HepG2 (cell line): ENCODE data around the gene PCNX1.

Source experiments
- ARHGAP35 ChIP-seq: sonication (generic); formaldehyde crosslinking; IDR thresholded peaks from 2 replicates; pipeline ENCODE4 v1.9.0; 2022; ENCODE audit warnings: mild to moderate bottlenecking, inconsistent platforms, moderate library complexity, missing genetic modification reagents, borderline replicate concordance
- ARNT2 ChIP-seq: sonication (generic); formaldehyde crosslinking; IDR thresholded peaks from 2 replicates; pipeline ENCODE4 v1.8.0; 2022; ENCODE audit warnings: mild to moderate bottlenecking, low read depth, missing genetic modification reagents, moderate library complexity
- BRD4 ChIP-seq: sonication (generic); formaldehyde crosslinking; IDR thresholded peaks from 2 replicates; pipeline ENCODE4 v1.4.0; 2020; ENCODE audit warnings: missing genetic modification reagents
- CBX1 ChIP-seq: IDR thresholded peaks from one replicate; pipeline ENCODE4 v1.6.1; 2016; ENCODE audit warnings: antibody characterized with exemption, low read depth
- CCDC6 ChIP-seq: sonication (generic); formaldehyde crosslinking; IDR thresholded peaks from 2 replicates; pipeline ENCODE4 v1.8.1; 2022; ENCODE audit warnings: mild to moderate bottlenecking, missing genetic modification reagents, moderate library complexity
- ETS1 ChIP-seq: sonication (generic); formaldehyde crosslinking; IDR thresholded peaks from 2 replicates; pipeline ENCODE4 v1.4.0; 2020; ENCODE audit warnings: missing genetic modification reagents
- FOXK2 ChIP-seq: fragments of 450-650 bp; IDR thresholded peaks from 2 replicates; pipeline ENCODE4 v1.6.1; 2016
- MLX ChIP-seq: IDR thresholded peaks from 2 replicates; pipeline ENCODE4 v1.6.1; 2016
- POLR2A ChIP-seq, 2 experiments: IDR thresholded peaks; 2 replicates each; pipeline ENCODE4 v1.6.1; 2011; ENCODE audit warnings: low read depth in 2 of 2, low read length in 2 of 2, mild to moderate bottlenecking in 1 of 2, moderate library complexity in 1 of 2; ENCODE audit not compliant: insufficient read depth in 1 of 2
- TF ChIP-seq, protein P1 (sequence below): sonication (generic); formaldehyde crosslinking; IDR thresholded peaks from 2 replicates; pipeline ENCODE4 v1.5.0; 2020; ENCODE audit warnings: mild to moderate bottlenecking, missing genetic modification reagents, moderate library complexity
- TF ChIP-seq, protein P2 (sequence below): sonication (generic); formaldehyde crosslinking; IDR thresholded peaks from 2 replicates; pipeline ENCODE4 v1.8.0; 2022; ENCODE audit warnings: mild to moderate bottlenecking, missing genetic modification reagents; ENCODE audit not compliant: insufficient replicate concordance

DNA sequence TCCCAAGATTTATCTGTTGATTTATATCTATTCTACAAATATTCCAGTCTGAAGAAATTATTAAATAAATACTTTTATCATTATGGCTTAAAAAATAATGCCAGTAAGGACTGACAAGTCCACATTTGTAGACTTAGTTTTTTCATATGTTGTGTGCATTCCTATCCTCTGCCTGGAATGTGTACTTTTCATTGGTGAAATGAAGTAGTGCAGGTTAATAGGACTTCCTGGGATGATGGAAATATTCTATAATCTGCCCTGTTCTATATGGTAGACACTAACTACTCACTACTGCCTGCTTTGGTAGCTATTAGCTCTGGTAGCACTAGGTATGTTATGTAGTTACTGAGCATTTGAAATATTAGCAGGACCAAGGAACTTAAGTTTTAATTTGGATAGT lies 86.7 kb downstream of the PCNX1 start:
- TF ChIP-seq, protein P1, sequence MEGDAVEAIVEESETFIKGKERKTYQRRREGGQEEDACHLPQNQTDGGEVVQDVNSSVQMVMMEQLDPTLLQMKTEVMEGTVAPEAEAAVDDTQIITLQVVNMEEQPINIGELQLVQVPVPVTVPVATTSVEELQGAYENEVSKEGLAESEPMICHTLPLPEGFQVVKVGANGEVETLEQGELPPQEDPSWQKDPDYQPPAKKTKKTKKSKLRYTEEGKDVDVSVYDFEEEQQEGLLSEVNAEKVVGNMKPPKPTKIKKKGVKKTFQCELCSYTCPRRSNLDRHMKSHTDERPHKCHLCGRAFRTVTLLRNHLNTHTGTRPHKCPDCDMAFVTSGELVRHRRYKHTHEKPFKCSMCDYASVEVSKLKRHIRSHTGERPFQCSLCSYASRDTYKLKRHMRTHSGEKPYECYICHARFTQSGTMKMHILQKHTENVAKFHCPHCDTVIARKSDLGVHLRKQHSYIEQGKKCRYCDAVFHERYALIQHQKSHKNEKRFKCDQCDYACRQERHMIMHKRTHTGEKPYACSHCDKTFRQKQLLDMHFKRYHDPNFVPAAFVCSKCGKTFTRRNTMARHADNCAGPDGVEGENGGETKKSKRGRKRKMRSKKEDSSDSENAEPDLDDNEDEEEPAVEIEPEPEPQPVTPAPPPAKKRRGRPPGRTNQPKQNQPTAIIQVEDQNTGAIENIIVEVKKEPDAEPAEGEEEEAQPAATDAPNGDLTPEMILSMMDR (CRISPR knock-in tag) = no peak
- no peak for TF ChIP-seq ARHGAP35
- TF ChIP-seq, protein P2, sequence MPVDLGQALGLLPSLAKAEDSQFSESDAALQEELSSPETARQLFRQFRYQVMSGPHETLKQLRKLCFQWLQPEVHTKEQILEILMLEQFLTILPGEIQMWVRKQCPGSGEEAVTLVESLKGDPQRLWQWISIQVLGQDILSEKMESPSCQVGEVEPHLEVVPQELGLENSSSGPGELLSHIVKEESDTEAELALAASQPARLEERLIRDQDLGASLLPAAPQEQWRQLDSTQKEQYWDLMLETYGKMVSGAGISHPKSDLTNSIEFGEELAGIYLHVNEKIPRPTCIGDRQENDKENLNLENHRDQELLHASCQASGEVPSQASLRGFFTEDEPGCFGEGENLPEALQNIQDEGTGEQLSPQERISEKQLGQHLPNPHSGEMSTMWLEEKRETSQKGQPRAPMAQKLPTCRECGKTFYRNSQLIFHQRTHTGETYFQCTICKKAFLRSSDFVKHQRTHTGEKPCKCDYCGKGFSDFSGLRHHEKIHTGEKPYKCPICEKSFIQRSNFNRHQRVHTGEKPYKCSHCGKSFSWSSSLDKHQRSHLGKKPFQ = no peak
- no peak for TF ChIP-seq POLR2A (IDR thresholded peaks at IDR 0.05; ENCODE audit: insufficient read depth in 1 of 2, low read depth in 2 of 2, low read length in 2 of 2)
- TF ChIP-seq ETS1 (CRISPR knock-in tag) = no peak
- no peak for TF ChIP-seq BRD4
- TF ChIP-seq MLX (CRISPR knock-in tag) = no peak
- no peak for TF ChIP-seq CBX1
- no peak for TF ChIP-seq ARNT2
- no peak for TF ChIP-seq CCDC6
- no peak for TF ChIP-seq FOXK2
